Mononuclear cell (primary cell): Measurements from ENCODE around the gene HLA-DMB. TPM values are rescaled to one million over a fixed set of nuclear protein-coding genes. Genes with fewer than 3 reads are reported as not detected.

Experiments used
- H3K27me3 ChIP-seq: 2 replicates; pipeline ENCODE4 v1.6.0; 2011; ENCODE audit warnings: low read length, control low read depth; ENCODE audit not compliant: insufficient read depth
- H3K4me1 ChIP-seq: 2 replicates; pipeline ENCODE4 v1.5.1; 2011; ENCODE audit warnings: mild to moderate bottlenecking, low read length, control low read depth; ENCODE audit not compliant: insufficient read depth
- H3K4me3 ChIP-seq: 2 replicates; pipeline ENCODE4 v1.5.1; 2011; ENCODE audit warnings: mild to moderate bottlenecking, low read length, moderate library complexity
- H3K9me3 ChIP-seq: 2 replicates; pipeline ENCODE4 v1.5.1; 2011; ENCODE audit warnings: low read depth, mild to moderate bottlenecking, control low read depth, low read length
- total RNA-seq: library from RNA; depleted of rRNA; stranded (reverse); fragments of >200 nt; gene quantifications from one replicate; pipeline ENCODE4 v1.2.3, GENCODE V29; 2012

HLA-DMB gene
- total RNA-seq, 1 donor = 67.8 TPM

DNA sequence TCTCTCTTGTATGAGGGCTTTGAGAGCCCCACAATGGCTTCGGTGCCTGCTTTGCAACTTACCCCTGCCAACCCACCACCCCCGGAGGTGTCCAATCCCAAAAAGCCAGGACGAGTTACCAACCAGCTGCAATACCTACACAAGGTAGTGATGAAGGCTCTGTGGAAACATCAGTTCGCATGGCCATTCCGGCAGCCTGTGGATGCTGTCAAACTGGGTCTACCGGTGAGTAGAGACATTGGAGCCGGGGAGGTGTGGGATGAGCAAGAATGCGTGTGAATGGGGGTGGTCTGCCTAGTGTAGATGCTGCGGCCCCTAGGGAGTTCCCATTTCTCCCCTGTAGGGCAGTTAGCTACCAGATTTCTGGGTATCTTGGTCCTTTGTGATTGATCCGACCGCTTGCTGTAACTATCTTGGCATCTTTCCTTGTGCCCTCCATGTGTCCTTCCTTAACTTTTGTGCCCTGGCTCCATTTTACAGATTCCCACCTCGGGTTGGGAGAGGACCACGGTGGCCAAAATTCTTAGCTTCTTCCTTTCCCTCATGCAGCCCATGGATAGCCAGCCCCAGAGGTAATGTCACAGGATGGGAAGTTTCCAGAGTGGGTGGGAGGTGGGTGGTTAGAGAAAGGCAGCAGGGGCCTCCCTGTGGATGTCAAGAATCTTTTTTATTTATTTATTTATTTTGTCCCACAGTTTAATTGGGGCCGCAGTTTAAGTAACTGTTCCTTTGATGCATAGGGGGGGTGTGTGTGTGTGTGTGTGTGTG, 33.9 kb upstream of the HLA-DMB start:
- H3K4me1 ChIP-seq = peaks cover 56% of the 10 kb centered on the region
- H3K9me3 ChIP-seq = no peaks in the 10 kb centered on the region
- no peaks in the 10 kb centered on the region for H3K27me3 ChIP-seq
- H3K4me3 ChIP-seq = peak overlapping the region; percentile 99

DNA sequence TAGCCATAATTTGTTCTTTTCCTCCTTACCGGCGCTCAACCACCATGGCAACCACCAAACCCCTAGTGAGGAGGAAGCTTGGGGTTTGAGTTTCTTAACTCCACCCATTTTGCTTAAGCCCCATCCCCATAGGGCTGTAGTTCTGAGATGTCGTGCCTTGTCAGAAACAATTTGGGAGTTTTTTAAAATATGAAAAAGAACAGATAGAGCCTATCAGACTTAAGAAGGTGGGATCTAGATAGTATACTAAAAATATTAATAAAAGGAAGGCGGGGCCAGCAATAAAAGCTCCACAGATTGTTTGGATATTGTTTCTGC, 33.1 kb upstream of the HLA-DMB start:
- Histone ChIP-seq H3K4me1 (peaks cover 59% of the 10 kb centered on the region), H3K27me3 (no peaks in the 10 kb centered on the region), H3K4me3 (peak overlapping the region; percentile 99), H3K9me3 (no peaks in the 10 kb centered on the region)

DNA sequence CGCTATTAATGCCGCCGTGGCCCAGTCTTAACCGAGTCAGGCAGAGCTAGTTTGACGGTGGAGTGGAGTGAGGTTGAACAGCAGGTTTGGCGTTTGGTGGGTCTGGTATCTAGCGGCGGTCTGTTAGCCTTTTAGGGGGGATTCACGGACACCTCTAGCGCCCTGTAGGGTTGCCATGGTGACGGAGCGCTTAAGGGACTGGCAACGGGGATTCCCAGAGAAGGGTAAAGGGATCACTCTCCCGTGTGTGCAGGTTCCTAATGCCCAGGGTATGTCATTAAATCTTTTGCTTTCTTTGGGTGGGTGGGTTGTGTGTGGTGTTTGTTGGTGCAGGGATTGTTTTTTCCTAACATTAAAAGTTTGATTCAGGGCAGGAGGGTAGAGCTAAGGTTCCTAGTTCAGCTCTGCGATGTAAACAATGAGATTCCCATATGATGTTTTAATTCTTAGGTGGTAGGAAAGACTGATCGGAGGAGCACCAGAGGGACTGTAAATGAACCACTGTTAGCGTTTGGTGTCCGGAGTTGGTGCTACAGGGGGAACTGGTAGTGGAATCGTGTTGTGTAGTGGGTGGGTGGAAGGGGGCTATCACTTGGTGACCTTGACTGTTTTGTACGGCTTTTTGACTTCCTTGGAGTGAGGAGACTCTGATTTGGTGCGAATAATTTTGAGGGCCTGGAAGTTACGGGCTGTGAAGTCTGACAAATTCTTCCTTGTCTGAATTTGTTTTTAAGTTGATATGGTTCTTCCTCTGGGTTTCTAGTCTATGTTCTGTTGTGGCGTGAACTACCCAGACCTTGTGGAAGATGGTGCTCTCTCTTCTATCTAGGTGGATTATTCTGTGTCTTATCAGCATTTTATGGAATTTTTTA, 32.6 kb upstream of the HLA-DMB start:
- no peaks in the 10 kb centered on the region for H3K9me3 ChIP-seq
- H3K27me3 ChIP-seq = no peaks in the 10 kb centered on the region
- peak overlapping the region; percentile 99 for H3K4me3 ChIP-seq
- peaks cover 56% of the 10 kb centered on the region for H3K4me1 ChIP-seq

DNA sequence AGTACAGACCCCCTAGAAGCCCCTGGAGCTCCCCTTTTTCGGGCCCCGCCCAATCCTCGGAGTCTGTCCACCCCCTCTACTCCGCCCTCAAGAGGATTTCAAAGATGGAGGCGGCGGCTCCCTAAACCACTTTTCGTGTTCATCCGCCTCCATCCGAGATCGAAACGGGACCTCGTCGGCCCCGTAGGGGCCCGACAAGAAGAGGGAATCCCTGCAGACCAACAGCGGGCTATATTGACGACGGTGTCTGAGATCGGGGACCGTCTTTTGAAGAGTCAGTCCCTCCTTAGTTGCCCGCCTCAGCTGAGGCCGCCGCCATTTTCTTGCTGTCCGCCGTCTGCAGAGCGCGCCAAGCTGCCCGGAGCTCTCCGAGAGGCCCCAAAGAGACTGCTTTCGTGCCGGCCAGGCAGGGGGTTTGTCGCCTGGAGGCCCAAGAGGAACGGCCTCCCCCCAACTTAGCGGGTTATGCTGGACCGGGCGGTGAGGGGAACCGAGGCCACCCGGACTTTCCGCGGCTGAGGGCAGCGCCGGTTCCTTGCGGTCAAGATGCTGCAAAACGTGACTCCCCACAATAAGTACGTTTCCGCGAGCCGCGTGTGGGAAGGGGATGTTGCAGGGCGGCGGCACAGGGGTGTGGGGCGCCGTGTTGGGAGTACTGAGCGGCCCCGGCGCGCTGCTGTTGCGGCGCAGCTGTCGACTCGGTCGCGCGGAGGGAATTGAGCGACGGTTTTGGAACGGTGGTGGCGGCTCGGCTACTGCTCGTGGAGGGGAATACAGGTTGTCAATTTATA, 31.7 kb upstream of the HLA-DMB start:
- H3K4me3 ChIP-seq = peak overlapping the region; percentile 99
- peaks cover 50% of the 10 kb centered on the region for H3K4me1 ChIP-seq
- H3K27me3 ChIP-seq = no peaks in the 10 kb centered on the region
- no peaks in the 10 kb centered on the region for H3K9me3 ChIP-seq

DNA sequence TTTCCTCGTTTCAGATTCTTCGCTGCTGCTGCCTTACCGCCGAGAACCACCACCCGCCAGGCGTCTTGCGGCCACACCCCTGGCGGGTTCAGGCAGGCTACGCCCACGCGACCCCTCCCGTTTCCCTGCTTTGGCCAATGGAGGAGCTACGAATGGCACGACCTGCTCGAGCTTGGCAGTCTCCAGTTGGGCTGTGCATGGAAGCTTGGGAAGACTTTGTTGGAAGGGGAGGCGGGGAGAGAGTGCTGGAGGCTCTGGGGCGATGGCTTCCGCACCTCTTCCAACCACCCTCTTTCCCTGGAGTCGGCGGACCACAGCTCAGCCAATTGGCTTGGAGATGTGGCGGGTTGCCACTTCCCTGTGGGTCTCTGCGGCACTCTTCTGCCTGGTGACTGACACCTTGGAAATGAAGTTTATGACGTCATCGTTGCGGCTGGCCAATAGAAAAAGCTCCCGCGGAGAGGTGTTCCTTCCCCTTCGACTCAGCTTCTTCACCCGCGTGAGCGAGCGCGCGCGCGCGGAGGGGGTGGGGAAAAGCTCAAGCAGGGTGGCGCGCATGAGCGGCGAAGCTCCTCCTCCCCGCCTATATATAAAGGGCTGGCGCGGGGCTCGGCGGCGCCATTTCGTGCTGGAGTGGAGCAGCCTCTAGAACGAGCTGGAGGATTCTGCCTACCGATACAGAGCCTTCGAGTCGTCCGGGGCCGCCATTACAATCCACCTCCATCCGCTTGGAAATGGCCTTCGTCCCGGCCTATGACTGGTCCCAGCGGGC, 30.9 kb upstream of the HLA-DMB start:
- peak overlapping the region; percentile 99 for H3K4me3 ChIP-seq
- no peaks in the 10 kb centered on the region for H3K9me3 ChIP-seq
- no peaks in the 10 kb centered on the region for H3K27me3 ChIP-seq
- peaks cover 50% of the 10 kb centered on the region for H3K4me1 ChIP-seq

DNA sequence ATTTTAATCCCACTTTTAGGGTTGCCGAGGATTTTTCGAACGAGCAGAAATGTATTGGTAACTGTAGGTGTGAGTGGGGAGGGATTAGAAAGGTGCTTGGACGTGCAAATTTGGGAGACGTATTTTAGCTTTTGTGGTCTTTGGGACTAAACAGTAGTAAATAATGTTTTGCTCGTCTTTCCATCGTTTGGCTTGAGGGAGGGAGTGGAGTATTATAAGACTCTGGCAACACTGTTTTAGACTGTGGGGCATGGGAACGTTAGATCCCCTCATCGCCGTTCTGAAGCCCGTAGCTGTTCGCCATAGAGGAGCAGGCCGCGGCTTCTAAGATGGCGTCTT, 30.4 kb upstream of the HLA-DMB start:
- H3K4me3 ChIP-seq = peak overlapping the region; percentile 95
- no peaks in the 10 kb centered on the region for H3K27me3 ChIP-seq
- H3K9me3 ChIP-seq = no peaks in the 10 kb centered on the region
- peaks cover 50% of the 10 kb centered on the region for H3K4me1 ChIP-seq

DNA sequence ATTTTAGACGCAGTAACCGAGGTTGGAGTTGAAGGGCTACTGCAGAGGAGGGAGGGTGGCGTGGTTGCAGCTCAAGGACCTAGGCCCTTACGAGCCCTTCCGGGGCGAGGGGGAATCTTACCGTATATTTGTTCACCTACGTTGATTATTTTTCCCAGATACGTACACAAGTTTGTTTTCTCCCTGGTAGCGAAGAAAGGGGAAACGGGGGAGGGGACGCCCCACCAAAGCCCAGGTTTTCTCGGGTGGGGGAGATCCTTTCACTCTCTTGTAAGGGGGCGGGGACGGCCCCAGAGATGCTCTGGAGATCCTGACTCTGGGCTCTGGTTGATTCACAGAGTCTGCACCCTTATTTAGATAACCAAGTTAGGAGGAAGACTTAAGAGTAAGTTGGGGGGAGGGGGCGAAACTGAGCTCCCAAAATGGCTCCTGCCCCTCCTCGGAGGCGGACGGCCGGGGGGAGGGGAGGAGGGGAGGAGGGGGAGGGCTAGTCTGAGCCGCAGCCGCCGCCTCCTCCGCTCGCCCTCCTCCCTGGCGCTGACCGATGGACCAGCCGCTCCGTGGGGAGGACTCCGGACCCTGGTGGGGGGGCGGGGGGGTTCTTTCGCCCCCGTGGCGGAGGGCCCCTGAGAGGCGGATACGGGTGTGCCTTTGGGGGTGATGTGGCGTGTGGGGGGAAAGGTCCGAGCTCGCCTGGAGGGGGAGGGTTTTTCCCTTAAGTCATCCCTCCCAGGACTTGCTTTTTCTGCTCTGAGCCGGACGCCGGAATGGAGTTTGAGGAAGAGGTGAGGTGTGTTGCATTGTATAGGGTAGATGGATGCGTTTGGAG, 29.8 kb upstream of the HLA-DMB start:
- H3K4me3 ChIP-seq = peak overlapping the region; percentile 95
- peaks cover 49% of the 10 kb centered on the region for H3K4me1 ChIP-seq
- no peaks in the 10 kb centered on the region for H3K9me3 ChIP-seq
- H3K27me3 ChIP-seq = no peaks in the 10 kb centered on the region

DNA sequence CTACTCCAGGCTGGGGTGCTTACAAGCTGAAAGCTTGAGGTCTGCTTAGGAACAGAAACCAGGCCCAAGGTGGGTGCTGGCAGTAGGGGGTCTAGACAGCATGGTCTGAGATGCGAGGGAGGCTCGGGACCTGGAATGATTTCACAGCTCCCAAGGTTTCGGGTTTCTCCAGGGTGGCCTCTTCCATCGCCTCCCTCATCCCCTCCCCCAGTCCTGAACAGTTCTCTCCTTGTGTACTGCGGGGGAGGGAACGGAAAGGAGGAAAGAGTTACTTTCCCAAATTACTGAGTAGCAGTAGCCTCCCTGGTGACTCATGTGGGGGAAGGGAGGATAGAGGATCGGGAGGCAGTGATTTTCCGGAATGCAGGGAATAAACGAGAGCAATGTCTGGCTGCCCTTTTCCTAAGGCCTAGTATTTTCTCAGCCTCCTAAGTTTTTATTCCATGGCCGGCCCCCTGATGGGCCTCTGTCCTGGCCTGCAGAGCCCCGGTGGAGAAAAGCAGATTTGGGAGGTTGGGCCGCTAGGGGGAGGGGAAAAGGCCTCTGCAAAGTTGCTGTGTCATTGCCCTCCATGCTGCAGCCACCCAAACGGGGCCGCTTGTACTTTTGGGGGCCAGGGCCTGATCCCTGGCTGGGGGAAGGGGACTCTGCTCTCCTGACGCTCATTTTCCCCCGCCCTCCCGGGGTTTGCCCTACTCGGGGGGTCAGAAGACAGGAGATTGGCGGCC, 29.0 kb upstream of the HLA-DMB start:
- no peaks in the 10 kb centered on the region for H3K27me3 ChIP-seq
- H3K4me3 ChIP-seq = peak overlapping the region; percentile 95
- H3K4me1 ChIP-seq = peaks cover 42% of the 10 kb centered on the region
- no peaks in the 10 kb centered on the region for H3K9me3 ChIP-seq

DNA sequence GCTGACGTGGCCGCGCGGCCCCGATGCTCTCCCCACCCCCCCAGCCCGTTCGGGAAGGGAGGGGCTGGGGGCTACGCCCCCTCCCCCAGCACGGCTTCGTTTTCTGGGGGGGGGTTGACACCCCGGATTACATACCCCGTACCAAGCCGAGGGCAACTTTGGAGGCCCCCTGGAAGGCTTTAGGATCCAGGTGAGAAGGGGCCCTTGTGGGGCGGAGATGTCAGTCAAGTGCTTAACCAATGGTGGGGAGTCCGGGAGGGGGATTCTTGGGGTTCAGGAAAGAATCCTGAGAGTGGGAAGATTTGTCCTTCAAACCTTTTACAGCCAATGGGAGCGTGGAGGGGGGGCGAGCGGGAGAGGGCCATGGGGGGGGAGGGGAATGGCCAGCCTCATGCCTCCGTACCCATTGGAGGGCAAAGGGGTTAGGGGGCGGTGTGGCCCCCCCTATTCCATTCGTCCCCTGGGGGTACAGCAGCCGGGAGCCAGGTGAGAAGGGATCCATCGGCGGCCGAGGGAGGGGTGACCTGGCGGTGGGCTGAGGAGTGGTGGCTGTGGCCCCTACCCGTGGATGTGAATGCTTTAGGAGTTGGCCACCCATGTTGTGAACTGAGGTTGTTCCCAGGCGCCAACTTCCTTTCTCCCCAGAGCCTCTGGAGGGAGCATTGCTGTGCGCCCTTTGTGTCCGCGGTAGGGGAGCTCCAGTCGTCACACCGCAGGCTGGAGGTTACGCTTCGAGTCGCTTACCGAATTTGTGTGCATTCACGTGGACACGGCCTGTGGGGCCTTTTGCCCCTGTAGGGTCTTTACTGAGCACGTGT, 28.2 kb upstream of the HLA-DMB start:
- Histone ChIP-seq H3K4me3 (peak overlapping the region; percentile 95), H3K9me3 (no peaks in the 10 kb centered on the region), H3K27me3 (no peaks in the 10 kb centered on the region), H3K4me1 (peaks cover 42% of the 10 kb centered on the region)

DNA sequence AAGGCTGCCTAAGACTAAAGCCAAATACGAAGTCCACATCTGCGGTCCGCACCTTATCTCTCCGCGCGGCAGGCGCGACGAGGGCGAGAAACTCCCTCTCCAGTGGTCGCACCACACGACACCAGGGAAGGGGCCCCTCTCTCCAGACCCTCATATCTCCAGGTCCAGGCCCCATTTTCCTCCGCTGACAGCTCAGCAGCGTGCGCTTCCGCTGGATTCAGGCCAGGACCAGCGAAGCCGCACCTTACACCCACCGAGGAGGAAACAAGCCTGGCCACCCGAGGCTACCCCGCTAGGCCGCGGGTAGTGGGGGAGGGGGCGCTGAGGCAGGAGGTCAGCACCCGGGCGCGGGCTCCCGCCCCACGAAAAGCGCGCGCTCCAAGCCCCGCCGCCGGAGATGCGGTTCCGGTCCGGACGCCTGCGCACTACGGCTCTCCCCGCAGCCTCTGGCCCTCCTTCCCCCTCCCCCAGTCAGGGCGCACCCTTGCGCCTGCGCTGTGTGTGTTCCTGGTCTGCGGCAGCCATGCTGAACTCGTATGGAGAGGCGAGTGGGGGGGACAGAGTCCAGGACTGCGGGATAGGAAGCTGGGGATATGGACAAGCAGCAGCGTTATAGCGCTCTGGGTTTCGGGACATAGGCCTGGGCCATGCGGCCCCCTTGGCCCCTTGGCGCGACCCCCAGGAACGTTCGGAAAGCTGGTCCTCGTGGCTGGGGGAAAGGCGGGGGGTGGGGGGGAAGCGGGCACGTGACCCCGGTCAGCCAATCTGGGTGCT, 27.5 kb upstream of the HLA-DMB start, which contains the start of gene BRD2:
Gene BRD2 (plus strand): TSS at position 502 of the 774 bp plus-strand sequence. CDS start 4,305 bp downstream, outside the sequence.
- Histone ChIP-seq H3K27me3 (no peaks in the 10 kb centered on the region), H3K4me3 (peak within 1 kb of the TSS; percentile 95), H3K4me1 (peaks cover 43% of the 10 kb centered on the region), H3K9me3 (no peaks in the 10 kb centered on the region)

DNA sequence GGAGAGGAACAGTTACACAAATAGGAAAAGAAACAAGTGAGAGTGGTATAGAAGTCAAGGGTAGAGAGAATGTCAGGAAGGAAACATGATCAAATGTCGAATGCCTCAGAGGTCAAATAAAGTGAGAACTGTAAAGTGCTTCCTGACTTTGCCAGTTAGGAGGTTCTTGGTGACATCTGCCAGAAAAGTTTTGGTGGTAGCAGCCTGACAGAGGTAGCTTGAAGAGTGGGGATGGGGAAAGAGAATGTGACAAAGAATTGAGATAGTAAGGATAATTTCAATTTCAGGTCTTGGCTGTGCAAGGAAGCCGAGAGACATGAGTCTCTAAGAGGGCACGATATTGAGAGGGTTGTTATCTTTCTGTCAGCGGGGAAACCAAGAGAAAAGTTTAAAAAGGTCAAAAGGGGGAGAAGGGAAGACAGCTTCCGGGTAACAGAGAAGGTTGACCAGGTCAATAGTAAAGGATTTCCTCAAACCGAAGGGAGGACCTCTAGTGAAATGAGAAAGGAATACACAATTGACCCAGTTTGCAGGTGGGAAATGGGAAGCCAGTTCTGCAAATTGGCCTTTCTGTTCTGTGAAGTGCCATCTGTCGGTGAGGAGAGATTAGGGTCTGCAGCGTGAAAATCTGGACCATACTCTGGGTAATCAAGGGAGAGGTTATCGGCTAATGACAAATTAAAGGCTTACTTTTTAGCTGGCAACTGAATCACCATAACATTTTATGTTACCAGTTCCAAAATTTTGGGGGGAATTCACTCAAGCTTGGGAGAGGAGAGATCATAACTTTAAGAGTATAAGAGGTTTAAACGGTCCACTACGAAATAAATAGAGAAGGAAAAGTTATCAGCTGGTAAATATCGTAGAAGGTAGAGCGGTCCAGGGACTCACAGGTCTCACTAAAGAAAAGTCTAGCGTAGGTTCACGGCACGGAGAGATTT, 26.6 kb upstream of the HLA-DMB start:
- peak overlapping the region; percentile 95 for H3K4me3 ChIP-seq

More for the DNA sequence above, 26.6 kb upstream of the HLA-DMB start:
- Histone ChIP-seq H3K9me3 (no peaks in the 10 kb centered on the region), H3K27me3 (no peaks in the 10 kb centered on the region), H3K4me1 (peaks cover 48% of the 10 kb centered on the region)
